K562 (cell line): ENCODE results near the gene DDX5. TPM values are rescaled to one million over a fixed set of nuclear protein-coding genes. Genes with fewer than 3 reads are reported as not detected.

Source experiments
- ARNT ChIP-seq, 2 experiments: fragments of 450-650 bp; IDR thresholded peaks; 2 replicates each; pipeline ENCODE4 v1.6.1; 2016; ENCODE audit warnings: mild to moderate bottlenecking in 1 of 2
- ATF1 ChIP-seq, 2 experiments: fragments of 450-650 bp in 1 of 2; IDR thresholded peaks; 2 replicates each; pipeline ENCODE4 v1.6.1; 2016; ENCODE audit warnings: missing compliant biosample characterization in 1 of 2, missing genetic modification characterization in 1 of 2
- BCLAF1 ChIP-seq, 2 experiments: fragments of 450-650 bp in 1 of 2; IDR thresholded peaks; 2 replicates each; pipeline ENCODE4 v1.6.1; 2011 to 2017; ENCODE audit warnings: low read depth in 2 of 2, antibody characterized with exemption in 1 of 2, borderline replicate concordance in 1 of 2, low read length in 1 of 2, mild to moderate bottlenecking in 1 of 2, mixed read lengths in 1 of 2; ENCODE audit not compliant: control insufficient read depth in 1 of 2
- CBFB ChIP-seq: sonication (generic); formaldehyde crosslinking; IDR thresholded peaks from 2 replicates; pipeline ENCODE4 v1.4.0; 2020; ENCODE audit warnings: mild to moderate bottlenecking, missing genetic modification reagents
- CHD4 ChIP-seq: fragments of 200-600 bp; sonication (generic); IDR thresholded peaks from 3 replicates; pipeline ENCODE4 v1.6.1; 2012; ENCODE audit warnings: low read depth, mild to moderate bottlenecking, mixed read lengths, low read length, inconsistent platforms; ENCODE audit not compliant: insufficient read depth, insufficient replicate concordance, poor library complexity, severe bottlenecking
- CLOCK ChIP-seq: fragments of 250-450 bp; sonication (Bioruptor Pico); IDR thresholded peaks from 2 replicates; pipeline ENCODE4 v1.4.0; 2020; ENCODE audit warnings: mild to moderate bottlenecking, moderate library complexity, borderline replicate concordance
- ELK1 ChIP-seq: sonication (generic); formaldehyde crosslinking; IDR thresholded peaks from 2 replicates; pipeline ENCODE4 v1.8.1; 2022; ENCODE audit warnings: missing genetic modification reagents
- HLTF ChIP-seq: fragments of 450-650 bp; IDR thresholded peaks from 2 replicates; pipeline ENCODE4 v1.6.1; 2016
- HMG20A ChIP-seq: fragments of 450-650 bp; formaldehyde crosslinking; conservative IDR thresholded peaks from 2 replicates; pipeline ENCODE4 v1.4.0; 2020; ENCODE audit warnings: mild to moderate bottlenecking, mixed read lengths
- JUND ChIP-seq, 2 experiments: IDR thresholded peaks; 2 replicates in 1 of 2; 3 replicates in 1 of 2; pipeline ENCODE4 v1.6.1; 2011; ENCODE audit warnings: borderline replicate concordance in 2 of 2, low read depth in 2 of 2, low read length in 2 of 2, improper control_type of control experiment in 1 of 2, missing biosample characterization in 1 of 2, missing genetic modification characterization in 1 of 2, missing genetic modification reagents in 1 of 2
- KAT2B ChIP-seq: IDR thresholded peaks from one replicate; pipeline ENCODE4 v1.6.1; 2012; ENCODE audit warnings: low read depth, mild to moderate bottlenecking, control low read depth, inconsistent platforms, low read length, moderate library complexity
- KDM2B ChIP-seq: fragments of 250-450 bp; sonication (Bioruptor Pico); IDR thresholded peaks from 2 replicates; pipeline ENCODE4 v1.8.0; 2021; ENCODE audit warnings: mild to moderate bottlenecking, moderate library complexity
- KLF16 ChIP-seq: IDR thresholded peaks from 2 replicates; pipeline ENCODE4 v1.6.1; 2016; ENCODE audit warnings: antibody characterized with exemption
- LCOR ChIP-seq: sonication (generic); formaldehyde crosslinking; IDR thresholded peaks from 2 replicates; pipeline ENCODE4 v1.8.0; 2022; ENCODE audit warnings: mild to moderate bottlenecking, missing genetic modification reagents
- OTX1 ChIP-seq: fragments of 450-650 bp; formaldehyde crosslinking; IDR thresholded peaks from 2 replicates; pipeline ENCODE4 v1.4.0; 2022; ENCODE audit warnings: mild to moderate bottlenecking
- SOX6 ChIP-seq: fragments of 450-650 bp; IDR thresholded peaks from 2 replicates; pipeline ENCODE4 v1.6.1; 2014; ENCODE audit warnings: mild to moderate bottlenecking
- TFAP4 ChIP-seq: sonication (generic); formaldehyde crosslinking; IDR thresholded peaks from 2 replicates; pipeline ENCODE4 v1.8.0; 2022; ENCODE audit warnings: missing genetic modification reagents, mild to moderate bottlenecking, moderate library complexity, borderline replicate concordance
- polyA plus RNA-seq, 8 experiments: library from polyadenylated mRNA; depleted of rRNA in 4 of 8; stranded (reverse) in 5 of 8; unstranded in 3 of 8; fragments of >200 nt; fragmentation: Nextera tagmentation in 2 of 8; fragmentation: Illumina TruSeq in 1 of 8; extraction: Ambion mirVana in 2 of 8; extraction: Trizol in 1 of 8; gene quantifications; 2 replicates each; pipeline versions ENCODE4 v1.2.1 to v1.2.3, GENCODE V29; 2011 to 2014; ENCODE audit warnings: inconsistent platforms in 1 of 8, missing spikeins in 1 of 8
- total RNA-seq, 7 experiments: library from RNA; depleted of rRNA in 6 of 7; stranded (reverse); fragments of >200 nt in 6 of 7; fragmentation: Illumina TruSeq in 2 of 7; extraction: Trizol in 2 of 7; gene quantifications; 2 replicates each; pipeline versions ENCODE4 v1.2.1 to v1.2.3, GENCODE V29; 2011 to 2021; ENCODE audit warnings: low replicate concordance in 1 of 7

DDX5 gene
- total and polyA plus RNA-seq, 9 of the 15 experiments (the other 6 are each of a cell fraction or from before 2014, with no cell fraction given) = 306 to 1,639 (median 604) TPM

GRCh38 chr17:64506576-64507412 lies 705 bp upstream of the DDX5 start, which contains the start of gene CEP95 (continued):
- TF ChIP-seq KAT2B = no peak
- TF ChIP-seq CBFB (CRISPR knock-in tag) = no peak; the same call in 1 of the 2 replicates
- TF ChIP-seq LCOR = 0 out of 2 replicates have a peak, but pooled peaks have one; percentile 1
- peak; percentile 56; the same call in 1 of the 2 replicates for TF ChIP-seq HLTF
- TF ChIP-seq KDM2B = no peak
- TF ChIP-seq ATF1 (CRISPR knock-in tag; IDR thresholded peaks at IDR 0.05) = peak; percentile 57
- TF ChIP-seq ATF1 (tag; IDR thresholded peaks at IDR 0.05) = peak; percentile 98
- no peak for TF ChIP-seq HMG20A (CRISPR knock-in tag)
- TF ChIP-seq JUND (IDR thresholded peaks at IDR 0.05; ENCODE audit: borderline replicate concordance, low read depth, low read length) = no peak
- peak; percentile 63; the same call in 1 of the 3 replicates for TF ChIP-seq JUND (tag; IDR thresholded peaks at IDR 0.05; ENCODE audit: borderline replicate concordance, low read depth, low read length)
- no peak; the same call in 1 of the 2 replicates for TF ChIP-seq KLF16
- TF ChIP-seq BCLAF1 (IDR thresholded peaks at IDR 0.05; ENCODE audit: borderline replicate concordance in 1 of 2, control insufficient read depth in 1 of 2, low read depth in 2 of 2, low read length in 1 of 2) = 0 out of 4 replicates have a peak, but pooled peaks of 1 of the 2 experiments have one; percentile 55
- no peak for TF ChIP-seq ELK1
- no peak for TF ChIP-seq OTX1 (CRISPR knock-in tag)
- peak; percentile 44 for TF ChIP-seq CHD4
- peak; percentile 82 for TF ChIP-seq TFAP4 (CRISPR knock-in tag)
- peak; percentile 72 to 87; a peak in 2 of 4 replicates for TF ChIP-seq ARNT (IDR thresholded peaks at IDR 0.05)
- peak; percentile 63 for TF ChIP-seq SOX6
- peak; percentile 13; the same call in 1 of the 2 replicates for TF ChIP-seq CLOCK (CRISPR knock-in tag)
